Islet precursor cell (in vitro differentiated cells): ENCODE results near the gene ZBTB48.
"Not testable (repeated sequence)": the region's sequence is repeated elsewhere in the genome, so short reads cannot be mapped to it uniquely, and the experiment has no call there.

ENCODE experiments used
- DNase-seq: peaks from one replicate; pipeline ENCODE4 v3.0.0-alpha.2; 2018

The ZBTB48 gene

GRCh38 chr1:6592865-6593593 lies 13.2 kb downstream of the ZBTB48 start:
- DNase-seq: peak; percentile 40

GRCh38 chr1:6593810-6594209 lies 14.0 kb downstream of the ZBTB48 start:
- DNase-seq: no peak

DNA sequence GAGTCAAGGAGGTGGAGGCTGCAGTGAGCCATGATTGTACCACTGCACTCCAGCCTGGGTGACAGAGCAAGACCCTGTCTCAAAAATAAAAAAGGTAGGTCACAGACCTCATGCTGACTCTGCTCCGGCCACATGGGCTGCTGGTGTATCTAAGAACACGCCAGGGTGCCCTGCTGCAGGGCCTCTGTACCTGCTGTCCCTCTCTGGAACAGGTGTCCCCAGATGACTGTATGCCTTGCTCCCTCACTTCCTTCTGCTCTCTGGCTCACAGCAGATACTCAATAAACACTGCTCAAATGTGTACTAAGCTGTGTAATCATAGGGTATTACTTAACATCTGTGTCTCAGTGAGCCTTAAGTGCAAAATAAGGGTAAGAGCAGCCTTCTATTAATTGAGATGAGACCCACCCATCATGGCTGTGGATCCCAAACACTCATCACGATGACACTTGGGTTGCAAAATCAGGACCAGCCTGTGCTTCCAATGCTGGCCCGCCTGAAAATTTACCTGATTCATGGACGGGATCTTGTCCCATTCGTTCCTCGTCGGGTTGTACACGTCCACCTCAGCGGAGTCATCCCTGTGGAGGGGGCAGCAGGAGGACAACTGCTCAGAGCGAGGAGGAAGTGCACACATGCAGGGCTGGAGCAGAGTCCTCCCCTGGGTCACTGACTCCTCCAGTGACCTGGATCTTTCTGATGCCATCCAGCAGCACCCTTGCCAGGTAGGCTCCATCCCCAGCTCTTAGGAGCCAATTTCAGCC lies 15.4 kb downstream of the ZBTB48 start:
- no peak for DNase-seq

DNA sequence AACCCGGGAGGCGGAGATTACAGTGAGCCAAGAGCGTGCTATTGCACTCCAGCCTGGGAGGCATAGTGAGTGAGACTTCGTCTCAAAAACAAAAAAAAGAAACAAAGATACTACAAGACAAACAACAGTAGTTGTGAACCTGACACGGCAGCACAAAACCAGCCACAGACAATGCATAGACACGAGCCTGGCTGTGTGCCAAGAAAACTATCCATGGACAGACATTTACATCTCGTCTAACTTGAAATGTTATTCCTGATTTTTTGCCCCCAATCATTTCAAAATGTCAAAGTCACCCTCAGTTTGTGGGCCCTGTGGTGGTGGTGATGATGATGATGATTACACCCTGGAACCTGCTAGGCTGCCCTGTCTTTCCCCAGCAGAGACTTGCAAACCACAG lies 16.6 kb downstream of the ZBTB48 start:
- DNase-seq: no peak

GRCh38 chr1:6596886-6597776 lies 17.3 kb downstream of the ZBTB48 start:
- no peak for DNase-seq

DNA sequence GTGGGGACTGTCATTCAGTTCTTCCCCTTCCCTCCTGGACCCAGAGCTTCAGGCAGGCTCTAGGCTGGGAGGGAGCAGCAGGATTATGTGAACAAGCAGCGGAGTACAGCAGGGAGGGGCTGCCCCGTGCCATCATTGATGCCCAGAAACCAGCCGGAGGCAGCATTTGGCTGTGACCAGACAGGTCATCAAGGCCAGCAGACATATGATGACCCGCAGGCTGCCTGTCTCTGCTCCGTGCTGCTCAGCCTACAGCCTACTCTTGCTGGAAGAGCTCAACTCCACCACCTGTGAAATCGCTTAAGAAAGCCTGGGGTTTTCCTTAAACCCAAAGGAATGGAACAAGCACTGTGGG lies 18.0 kb downstream of the ZBTB48 start:
- no peak for DNase-seq

DNA sequence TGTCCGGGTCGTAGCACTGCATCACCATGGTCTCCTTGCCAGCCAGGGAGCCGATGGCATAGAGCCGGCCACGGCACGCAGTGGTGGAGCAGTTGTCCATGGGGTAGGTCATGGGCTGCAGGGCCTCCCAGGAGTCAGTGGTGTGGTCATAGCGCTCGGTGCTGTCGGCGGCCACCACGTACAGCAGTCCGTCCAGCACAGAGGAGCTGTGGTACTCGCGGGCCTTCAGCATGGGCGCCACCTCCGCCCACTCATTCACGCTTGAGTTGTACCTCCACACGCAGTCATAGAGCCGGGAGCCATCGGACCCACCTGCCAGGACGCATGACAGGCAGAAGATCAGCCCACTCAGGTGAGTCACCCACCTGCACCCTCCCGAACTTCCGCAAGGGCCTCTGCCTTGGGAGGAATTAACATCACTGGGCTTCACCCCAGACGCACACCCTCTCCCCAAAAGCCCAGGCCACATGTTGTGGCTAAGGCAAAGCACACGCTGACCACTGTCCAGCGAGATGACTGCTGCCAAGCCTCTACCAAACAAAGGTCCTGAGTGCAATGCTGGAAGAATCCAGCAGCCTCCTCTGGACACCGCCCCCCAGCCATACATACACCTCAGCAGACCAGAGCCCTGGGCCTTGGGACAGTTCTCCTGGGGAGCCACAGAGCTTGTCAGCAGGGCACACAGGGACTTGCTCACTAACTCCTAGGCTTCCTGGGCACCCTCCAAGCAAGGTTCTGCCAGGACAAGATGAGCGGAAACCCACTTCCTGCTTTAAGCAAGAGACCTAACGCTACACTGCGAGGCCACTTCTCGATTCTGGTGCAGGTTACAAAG lies 19.6 kb downstream of the ZBTB48 start:
- peak; percentile 51 for DNase-seq

- not testable (repeated sequence) for DNase-seq
These were observed 20.2 kb downstream of the ZBTB48 start for GRCh38 chr1:6599991-6600390.

GRCh38 chr1:6600410-6601048 lies 20.7 kb downstream of the ZBTB48 start:
- no peak for DNase-seq

GRCh38 chr1:6601049-6601922 lies 21.5 kb downstream of the ZBTB48 start:
- peak; percentile 84 for DNase-seq

- DNase-seq: no peak
These were observed 22.3 kb downstream of the ZBTB48 start for GRCh38 chr1:6601923-6602668.

DNA sequence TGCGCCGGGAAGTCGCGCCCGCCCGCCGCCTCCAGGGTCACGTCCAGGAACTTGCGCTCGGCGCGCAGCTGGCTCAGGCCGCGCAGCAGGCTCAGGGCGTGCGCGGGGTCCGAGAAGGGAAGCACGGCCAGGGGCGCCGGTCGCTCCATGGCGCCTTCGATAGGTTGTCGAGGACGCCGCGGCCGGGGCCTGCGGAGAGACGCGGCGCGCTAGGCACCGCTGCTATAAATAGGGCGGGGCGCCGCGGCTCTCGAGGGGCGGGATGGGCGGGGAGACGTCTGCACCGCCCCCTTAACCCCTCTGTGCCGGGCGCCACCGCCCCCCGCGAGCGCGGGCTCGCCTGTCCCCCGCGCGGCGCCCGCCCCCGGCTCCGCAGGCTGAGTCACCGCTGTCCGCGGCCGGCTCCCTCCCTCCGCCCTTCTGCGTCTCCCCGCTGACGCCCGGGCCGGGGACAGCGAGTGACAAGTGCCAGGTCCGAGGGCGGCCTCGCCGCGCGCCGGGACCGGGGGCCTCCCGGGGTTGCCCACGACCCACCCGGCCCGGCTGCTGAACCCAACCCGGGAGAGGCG lies 23.0 kb downstream of the ZBTB48 start, which contains the start of gene KLHL21:
Gene KLHL21 (minus strand): TSS at position 201 of the 569 bp plus-strand sequence. CDS start 52 bp downstream, at position 149.
- DNase-seq: peak; percentile 95

- DNase-seq: peak; percentile 84
These were observed 23.6 kb downstream of the ZBTB48 start for GRCh38 chr1:6603238-6603914.

- DNase-seq: peak; percentile 95
These were observed 24.2 kb downstream of the ZBTB48 start for GRCh38 chr1:6603915-6604558.

DNA sequence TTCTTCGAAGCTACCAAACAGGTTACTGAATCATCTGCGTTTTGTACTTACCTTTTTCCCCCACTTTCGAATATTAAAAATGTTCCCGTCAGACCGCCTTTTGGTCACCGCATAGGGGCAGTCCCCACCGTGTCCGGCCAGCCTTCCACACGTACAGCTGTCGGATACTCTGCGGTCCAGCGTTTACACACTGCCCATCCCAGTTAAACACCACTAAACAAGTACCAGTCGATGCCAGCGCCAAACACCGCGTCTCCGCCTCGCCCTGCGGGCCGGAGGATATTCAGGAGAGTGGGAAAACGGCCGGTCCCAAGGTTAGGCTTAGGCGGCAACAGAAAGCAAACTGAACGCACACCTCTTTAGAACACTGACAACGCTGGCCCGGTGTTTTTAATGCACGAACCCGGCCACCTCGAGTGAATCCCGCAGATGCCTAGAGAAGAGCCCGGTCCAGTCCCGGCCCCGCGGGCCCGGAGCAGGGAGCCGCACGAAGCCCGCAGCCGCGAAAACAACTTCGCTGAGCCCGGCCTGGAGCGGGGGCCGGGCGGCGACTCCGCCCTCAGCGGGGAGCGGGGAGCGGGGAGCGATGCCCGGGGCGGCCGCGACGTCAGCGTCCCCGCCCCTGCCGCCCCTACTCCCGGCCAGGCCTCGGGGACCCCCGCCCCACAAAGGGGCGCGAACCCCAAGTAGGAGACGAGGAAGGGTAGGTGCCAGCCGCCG lies 33.0 kb downstream of the ZBTB48 start:
- peak; percentile 73 for DNase-seq

DNA sequence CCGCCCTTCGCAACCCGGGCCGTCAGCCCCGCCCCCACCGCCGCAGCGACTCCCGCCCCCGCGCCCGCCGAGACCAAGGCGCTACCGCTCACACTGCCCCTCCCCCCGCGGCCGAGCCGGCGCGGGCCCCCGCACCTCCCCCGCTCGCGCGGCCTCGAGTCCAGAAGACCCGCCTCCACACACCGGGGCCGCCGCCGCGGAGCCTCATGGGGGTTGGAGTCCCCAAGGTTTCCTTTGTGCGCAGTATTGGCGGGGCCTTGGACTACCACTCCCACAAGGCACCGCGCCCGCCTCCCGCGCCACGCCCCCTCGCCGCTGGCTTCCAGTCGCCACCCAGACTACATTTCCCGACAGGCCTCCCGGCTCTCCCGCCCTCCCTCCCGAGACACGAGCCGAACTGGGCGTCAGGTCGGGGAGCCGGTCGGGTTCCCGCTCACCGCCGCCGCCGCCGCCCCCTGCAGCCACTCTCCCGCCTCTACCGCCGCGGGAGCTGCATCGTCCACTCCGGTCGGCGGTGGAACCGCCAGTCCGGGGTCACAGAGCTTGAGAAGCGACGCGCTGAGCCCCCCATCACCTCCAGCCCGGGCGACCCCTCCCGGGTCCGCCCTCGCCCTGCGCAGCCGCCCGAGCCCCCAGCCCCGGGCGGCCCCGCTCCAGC lies 33.7 kb downstream of the ZBTB48 start, which contains the start of gene PHF13:
Gene PHF13 (plus strand): TSS at position 371 of the 658 bp plus-strand sequence. CDS start 336 bp downstream, outside the sequence.
- peak; percentile 100 for DNase-seq
